HepG2 (cell line): ENCODE results near the gene CTDNEP1. TPM values are rescaled to one million over a fixed set of nuclear protein-coding genes. Genes with fewer than 3 reads are reported as not detected.

Experiments used
- ARNTL ChIP-seq: sonication (generic); formaldehyde crosslinking; IDR thresholded peaks from 2 replicates; pipeline ENCODE4 v1.4.0; 2020; ENCODE audit warnings: mild to moderate bottlenecking, missing genetic modification reagents
- BORCS8-MEF2B ChIP-seq: sonication (generic); formaldehyde crosslinking; IDR thresholded peaks from 2 replicates; pipeline ENCODE4 v1.8.0; 2022; ENCODE audit warnings: mild to moderate bottlenecking, missing genetic modification reagents
- IRF9 ChIP-seq: sonication (generic); formaldehyde crosslinking; IDR thresholded peaks from 2 replicates; pipeline ENCODE4 v1.8.0; 2022; ENCODE audit warnings: missing genetic modification reagents, mild to moderate bottlenecking, borderline replicate concordance
- KLF15 ChIP-seq: sonication (generic); formaldehyde crosslinking; IDR thresholded peaks from 2 replicates; pipeline ENCODE4 v1.8.1; 2023; ENCODE audit warnings: borderline replicate concordance, mild to moderate bottlenecking, inconsistent platforms, missing genetic modification reagents, mixed read lengths
- MXD4 ChIP-seq: IDR thresholded peaks from 2 replicates; pipeline ENCODE4 v1.6.1; 2016; ENCODE audit warnings: mild to moderate bottlenecking, missing biosample characterization, missing genetic modification reagents
- MYPOP ChIP-seq: sonication (generic); formaldehyde crosslinking; IDR thresholded peaks from 2 replicates; pipeline ENCODE4 v1.8.1; 2023; ENCODE audit warnings: mild to moderate bottlenecking, moderate library complexity, missing genetic modification reagents
- NCOA1 ChIP-seq: sonication (generic); formaldehyde crosslinking; IDR thresholded peaks from 2 replicates; pipeline ENCODE4 v1.9.0; 2021; ENCODE audit warnings: missing genetic modification reagents
- NFYB ChIP-seq: sonication (generic); formaldehyde crosslinking; IDR thresholded peaks from 2 replicates; pipeline ENCODE4 v1.4.0; 2020; ENCODE audit warnings: missing genetic modification reagents
- NFYC ChIP-seq: IDR thresholded peaks from 2 replicates; pipeline ENCODE4 v1.6.1; 2016; ENCODE audit warnings: missing genetic modification reagents, missing compliant biosample characterization
- POGZ ChIP-seq: sonication (generic); formaldehyde crosslinking; IDR thresholded peaks from 2 replicates; pipeline ENCODE4 v1.4.0; 2020; ENCODE audit warnings: mild to moderate bottlenecking, missing genetic modification reagents
- REPIN1 ChIP-seq: sonication (generic); formaldehyde crosslinking; IDR thresholded peaks from 2 replicates; pipeline ENCODE4 v1.8.0; 2022; ENCODE audit warnings: missing genetic modification reagents, low read depth, mild to moderate bottlenecking, borderline replicate concordance
- SOX5 ChIP-seq: IDR thresholded peaks from 2 replicates; pipeline ENCODE4 v1.6.1; 2016; ENCODE audit warnings: borderline replicate concordance
- ZBTB37 ChIP-seq: sonication (generic); formaldehyde crosslinking; IDR thresholded peaks from 2 replicates; pipeline ENCODE4 v1.4.0; 2020; ENCODE audit warnings: mild to moderate bottlenecking, missing genetic modification reagents
- ZFX ChIP-seq: sonication (generic); formaldehyde crosslinking; IDR thresholded peaks from 2 replicates; pipeline ENCODE4 v1.4.0; 2020; ENCODE audit warnings: mild to moderate bottlenecking, low read depth, missing genetic modification reagents, moderate library complexity
- ZMAT3 ChIP-seq: sonication (generic); formaldehyde crosslinking; conservative IDR thresholded peaks from 2 replicates; pipeline ENCODE4 v1.7.0; 2021; ENCODE audit warnings: missing genetic modification reagents
- ZMAT5 ChIP-seq: sonication (generic); formaldehyde crosslinking; IDR thresholded peaks from 2 replicates; pipeline ENCODE4 v1.5.0; 2020; ENCODE audit warnings: mild to moderate bottlenecking, low read depth, missing genetic modification reagents, borderline replicate concordance
- ZNF343 ChIP-seq: sonication (generic); formaldehyde crosslinking; IDR thresholded peaks from 2 replicates; pipeline ENCODE4 v1.4.0; 2020; ENCODE audit warnings: mild to moderate bottlenecking, missing genetic modification reagents
- ZNF362 ChIP-seq: sonication (generic); formaldehyde crosslinking; IDR thresholded peaks from 2 replicates; pipeline ENCODE4 v1.4.0; 2020; ENCODE audit warnings: missing genetic modification reagents, mild to moderate bottlenecking, borderline replicate concordance
- ZNF598 ChIP-seq: sonication (generic); formaldehyde crosslinking; IDR thresholded peaks from 2 replicates; pipeline ENCODE4 v1.5.1; 2020; ENCODE audit warnings: mild to moderate bottlenecking, missing genetic modification reagents, borderline replicate concordance
- ZNF746 ChIP-seq: sonication (generic); formaldehyde crosslinking; IDR thresholded peaks from 2 replicates; pipeline ENCODE4 v1.8.0; 2022; ENCODE audit warnings: mild to moderate bottlenecking, missing genetic modification reagents
- polyA plus RNA-seq, 8 experiments: library from polyadenylated mRNA; depleted of rRNA in 3 of 8; stranded (reverse) in 7 of 8; unstranded in 1 of 8; fragments of >200 nt; fragmentation: Illumina TruSeq in 4 of 8; extraction: Trizol in 4 of 8; gene quantifications; 2 replicates each; pipeline versions ENCODE4 v1.2.1 to v1.2.3, GENCODE V29; 2011 to 2016; ENCODE audit warnings: low read depth in 4 of 8, missing spikeins in 1 of 8, mixed read lengths in 1 of 8; ENCODE audit not compliant: insufficient read depth in 1 of 8
- total RNA-seq, 5 experiments: library from RNA; depleted of rRNA; stranded (reverse); fragments of >200 nt; fragmentation: Illumina TruSeq; extraction: Trizol; gene quantifications; 2 replicates each; pipeline ENCODE4 v1.2.3, GENCODE V29; 2016; ENCODE audit warnings: low read depth in 1 of 5
- TF ChIP-seq, protein P1 (sequence below): sonication (generic); formaldehyde crosslinking; IDR thresholded peaks from 2 replicates; pipeline ENCODE4 v1.4.0; 2020; ENCODE audit warnings: missing genetic modification reagents, mild to moderate bottlenecking, borderline replicate concordance

The CTDNEP1 gene
- total and polyA plus RNA-seq, 2 of the 13 experiments (the other 11 are each of a cell fraction or from before 2014, with no cell fraction given) = 19.8 to 118 TPM

DNA sequence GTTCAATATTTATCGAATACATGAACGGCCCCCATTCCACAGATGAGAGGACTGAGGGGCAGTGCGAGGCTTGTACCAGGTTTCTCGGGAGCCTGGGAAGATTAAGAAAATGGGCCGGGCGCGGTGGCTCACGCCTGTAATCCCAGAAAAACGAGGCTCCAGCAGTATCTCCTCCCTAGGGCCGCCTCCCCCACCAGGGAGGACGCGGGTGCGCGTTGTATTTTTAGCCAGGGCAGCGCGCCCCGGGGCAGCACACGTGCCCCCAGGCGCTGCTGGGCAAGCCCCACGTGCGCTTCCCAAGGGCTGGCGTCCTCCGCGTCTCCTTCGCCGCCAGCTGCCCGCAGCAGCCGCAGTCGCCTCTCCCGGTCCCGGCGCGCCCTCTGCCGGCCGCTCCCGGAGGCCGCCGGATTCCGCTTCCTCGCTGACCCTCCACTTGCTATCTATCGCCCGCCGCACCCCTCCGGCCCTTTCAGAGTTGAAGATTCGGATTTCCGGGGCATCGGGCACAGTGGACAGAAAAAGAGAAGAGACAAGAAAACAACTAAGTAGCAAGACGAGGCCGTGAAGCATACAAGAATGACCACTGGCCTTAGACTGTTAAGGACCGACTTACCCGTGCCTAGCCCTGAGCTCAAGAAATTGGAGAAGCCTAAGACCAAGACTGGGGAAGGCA, 44.8 kb upstream of the CTDNEP1 start (continued):
- TF ChIP-seq ZNF746 (CRISPR knock-in tag) (no peak), ZNF343 (CRISPR knock-in tag) (peak; percentile 72; the same call in 1 of the 2 replicates), ZMAT3 (CRISPR knock-in tag) (peak; percentile 82; the same call in 1 of the 2 replicates), ARNTL (CRISPR knock-in tag) (peak; percentile 86), NFYB (CRISPR knock-in tag) (no peak), ZFX (CRISPR knock-in tag) (0 out of 2 replicates have a peak, but pooled peaks have one; percentile 28), NCOA1 (CRISPR knock-in tag) (no peak), ZBTB37 (no peak), ZNF362 (CRISPR knock-in tag) (no peak), REPIN1 (CRISPR knock-in tag) (peak; percentile 26; the same call in 1 of the 2 replicates), MXD4 (peak; percentile 86), POGZ (CRISPR knock-in tag) (no peak), ZMAT5 (CRISPR knock-in tag) (no peak), IRF9 (no peak), SOX5 (CRISPR knock-in tag) (peak; percentile 40; the same call in 1 of the 2 replicates), NFYC (CRISPR knock-in tag) (no peak), KLF15 (CRISPR knock-in tag) (no peak), ZNF598 (CRISPR knock-in tag) (no peak), MYPOP (CRISPR knock-in tag) (peak; percentile 64; the same call in 1 of the 2 replicates), BORCS8-MEF2B (CRISPR knock-in tag) (peak; percentile 37; the same call in 1 of the 2 replicates)
- TF ChIP-seq, protein P1, sequence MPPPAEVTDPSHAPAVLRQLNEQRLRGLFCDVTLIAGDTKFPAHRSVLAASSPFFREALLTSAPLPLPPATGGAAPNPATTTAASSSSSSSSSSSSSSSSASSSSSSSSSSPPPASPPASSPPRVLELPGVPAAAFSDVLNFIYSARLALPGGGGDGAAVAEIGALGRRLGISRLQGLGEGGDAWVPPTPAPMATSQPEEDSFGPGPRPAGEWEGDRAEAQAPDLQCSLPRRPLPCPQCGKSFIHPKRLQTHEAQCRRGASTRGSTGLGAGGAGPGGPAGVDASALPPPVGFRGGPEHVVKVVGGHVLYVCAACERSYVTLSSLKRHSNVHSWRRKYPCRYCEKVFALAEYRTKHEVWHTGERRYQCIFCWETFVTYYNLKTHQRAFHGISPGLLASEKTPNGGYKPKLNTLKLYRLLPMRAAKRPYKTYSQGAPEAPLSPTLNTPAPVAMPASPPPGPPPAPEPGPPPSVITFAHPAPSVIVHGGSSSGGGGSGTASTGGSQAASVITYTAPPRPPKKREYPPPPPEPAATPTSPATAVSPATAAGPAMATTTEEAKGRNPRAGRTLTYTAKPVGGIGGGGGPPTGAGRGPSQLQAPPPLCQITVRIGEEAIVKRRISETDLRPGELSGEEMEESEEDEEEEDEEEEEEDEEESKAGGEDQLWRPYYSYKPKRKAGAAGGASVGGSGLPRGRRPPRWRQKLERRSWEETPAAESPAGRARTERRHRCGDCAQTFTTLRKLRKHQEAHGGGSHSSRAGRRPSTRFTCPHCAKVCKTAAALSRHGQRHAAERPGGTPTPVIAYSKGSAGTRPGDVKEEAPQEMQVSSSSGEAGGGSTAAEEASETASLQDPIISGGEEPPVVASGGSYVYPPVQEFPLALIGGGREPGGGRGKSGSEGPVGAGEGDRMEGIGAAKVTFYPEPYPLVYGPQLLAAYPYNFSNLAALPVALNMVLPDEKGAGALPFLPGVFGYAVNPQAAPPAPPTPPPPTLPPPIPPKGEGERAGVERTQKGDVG (CRISPR knock-in tag) = no peak
